SK-N-MC (cell line): ENCODE data around the gene AP4E1.

Source experiments
- DNase-seq: peaks from one replicate; pipeline ENCODE4 v3.0.0-alpha.2; 2011; ENCODE audit warnings: low read depth, low spot score
- H3K27ac ChIP-seq: fragments of 200-600 bp; sonication (generic); 2 replicates; pipeline ENCODE4 v1.5.1; 2016; ENCODE audit warnings: mixed run types
- H3K36me3 ChIP-seq: fragments of 200-600 bp; sonication (generic); 2 replicates; pipeline ENCODE4 v1.6.1; 2017; ENCODE audit warnings: antibody characterized with exemption, low read length, mixed read lengths; ENCODE audit not compliant: insufficient read depth
- H3K4me3 ChIP-seq: fragments of 200-600 bp; sonication (generic); 2 replicates; pipeline ENCODE4 v1.5.1; 2016
- H3K9ac ChIP-seq: fragments of 200-600 bp; sonication (generic); 2 replicates; pipeline ENCODE4 v1.8.0; 2017; ENCODE audit warnings: mixed run types, mixed read lengths; ENCODE audit not compliant: insufficient read length
- H3K9me3 ChIP-seq: fragments of 200-600 bp; sonication (generic); 2 replicates; pipeline ENCODE4 v1.6.1; 2017; ENCODE audit warnings: low read depth, mild to moderate bottlenecking, antibody characterized with exemption, low read length, moderate library complexity, mixed read lengths
- EZH2 ChIP-seq: fragments of 200-600 bp; sonication (generic); IDR thresholded peaks from one replicate; pipeline ENCODE4 v1.6.1; 2017; ENCODE audit warnings: antibody characterized with exemption
- FOXP2 ChIP-seq: optimal IDR thresholded peaks from 2 replicates; pipeline ENCODE3; 2011; ENCODE audit warnings: mild to moderate bottlenecking, moderate library complexity; ENCODE audit not compliant: insufficient read depth; ENCODE audit errors: extremely low read length, control extremely low read depth
- POLR2AphosphoS5 ChIP-seq: IDR thresholded peaks from 2 replicates; pipeline ENCODE4 v1.6.1; 2012; ENCODE audit warnings: mild to moderate bottlenecking, low read depth, low read length, borderline replicate concordance

AP4E1 gene

GRCh38 chr15:50876260-50876988 is 32.1 kb upstream of the AP4E1 start:
- peak overlapping the region; percentile 75 for H3K4me3 ChIP-seq
- no peak for DNase-seq
- no peaks in the 10 kb centered on the region for H3K9me3 ChIP-seq
- TF ChIP-seq POLR2AphosphoS5 (no peak), FOXP2 (no peak), EZH2 (no peak)
- no peaks in the 10 kb centered on the region for H3K36me3 ChIP-seq
- H3K27ac ChIP-seq: no peak overlapping the region
- H3K9ac ChIP-seq: peak overlapping the region; percentile 60

- Histone ChIP-seq H3K4me3 (peak overlapping the region; percentile 75), H3K9me3 (no peaks in the 10 kb centered on the region), H3K9ac (peak overlapping the region; percentile 60), H3K27ac (no peak overlapping the region), H3K36me3 (no peaks in the 10 kb centered on the region)
- TF ChIP-seq EZH2 (no peak), POLR2AphosphoS5 (no peak), FOXP2 (no peak)
- DNase-seq: peak; percentile 70
Observed at GRCh38 chr15:50876989-50877360, 31.5 kb upstream of the AP4E1 start.

- H3K27ac ChIP-seq: no peak overlapping the region
- TF ChIP-seq EZH2: no peak
- no peak for TF ChIP-seq POLR2AphosphoS5
- TF ChIP-seq FOXP2: no peak
- H3K9ac ChIP-seq: no peak overlapping the region
- no peak for DNase-seq
- H3K4me3 ChIP-seq: no peak overlapping the region
- H3K9me3 ChIP-seq: no peaks in the 10 kb centered on the region
- H3K36me3 ChIP-seq: no peaks in the 10 kb centered on the region
Observed at GRCh38 chr15:50879016-50879617, 29.4 kb upstream of the AP4E1 start.

- Histone ChIP-seq H3K4me3 (no peak overlapping the region), H3K36me3 (no peaks in the 10 kb centered on the region), H3K27ac (peak overlapping the region; percentile 89), H3K9me3 (no peaks in the 10 kb centered on the region), H3K9ac (peak overlapping the region; percentile 63)
- no peak for TF ChIP-seq POLR2AphosphoS5
- TF ChIP-seq FOXP2: no peak
- no peak for TF ChIP-seq EZH2
- DNase-seq: no peak
Observed at GRCh38 chr15:50880206-50880605, 28.3 kb upstream of the AP4E1 start.

- Histone ChIP-seq H3K36me3 (no peaks in the 10 kb centered on the region), H3K9ac (peak overlapping the region; percentile 63), H3K27ac (peak overlapping the region; percentile 89), H3K9me3 (no peaks in the 10 kb centered on the region), H3K4me3 (no peak overlapping the region)
- TF ChIP-seq FOXP2 (no peak), EZH2 (no peak), POLR2AphosphoS5 (no peak)
- DNase-seq: peak; percentile 56
Observed at GRCh38 chr15:50880651-50881114, 27.8 kb upstream of the AP4E1 start.

GRCh38 chr15:50881121-50882048 is 27.1 kb upstream of the AP4E1 start:
- H3K9me3 ChIP-seq: no peaks in the 10 kb centered on the region
- H3K9ac ChIP-seq: peak overlapping the region; percentile 46
- DNase-seq: no peak
- H3K4me3 ChIP-seq: no peak overlapping the region
- TF ChIP-seq POLR2AphosphoS5 (no peak), EZH2 (no peak)
- H3K27ac ChIP-seq: peak overlapping the region; percentile 89
- H3K36me3 ChIP-seq: no peaks in the 10 kb centered on the region

GRCh38 chr15:50883903-50884302 is 24.6 kb upstream of the AP4E1 start:
- H3K9me3 ChIP-seq: no peaks in the 10 kb centered on the region
- no peak for TF ChIP-seq FOXP2
- TF ChIP-seq EZH2: no peak
- no peak for TF ChIP-seq POLR2AphosphoS5
- no peak overlapping the region for H3K9ac ChIP-seq
- H3K27ac ChIP-seq: no peak overlapping the region
- H3K36me3 ChIP-seq: no peaks in the 10 kb centered on the region
- no peak for DNase-seq
- no peak overlapping the region for H3K4me3 ChIP-seq

- Histone ChIP-seq H3K27ac (no peak overlapping the region; the same call in 1 of the 2 replicates), H3K9ac (no peak overlapping the region), H3K9me3 (no peaks in the 10 kb centered on the region), H3K36me3 (no peaks in the 10 kb centered on the region), H3K4me3 (no peak overlapping the region)
- DNase-seq: no peak
- TF ChIP-seq EZH2 (no peak), POLR2AphosphoS5 (no peak), FOXP2 (no peak)
Observed at GRCh38 chr15:50884540-50884939, 23.9 kb upstream of the AP4E1 start.
